GM12892 (cell line): Measurements from ENCODE around the gene GRIN2D.

ENCODE experiments used
- POLR2A ChIP-seq: IDR thresholded peaks from 2 replicates; pipeline ENCODE4 v1.6.1; 2011; ENCODE audit warnings: low read depth, low read length, control low read depth
- POLR2AphosphoS5 ChIP-seq: IDR thresholded peaks from 2 replicates; pipeline ENCODE4 v1.6.1; 2011; ENCODE audit warnings: low read depth, low read length, control low read depth

DNA sequence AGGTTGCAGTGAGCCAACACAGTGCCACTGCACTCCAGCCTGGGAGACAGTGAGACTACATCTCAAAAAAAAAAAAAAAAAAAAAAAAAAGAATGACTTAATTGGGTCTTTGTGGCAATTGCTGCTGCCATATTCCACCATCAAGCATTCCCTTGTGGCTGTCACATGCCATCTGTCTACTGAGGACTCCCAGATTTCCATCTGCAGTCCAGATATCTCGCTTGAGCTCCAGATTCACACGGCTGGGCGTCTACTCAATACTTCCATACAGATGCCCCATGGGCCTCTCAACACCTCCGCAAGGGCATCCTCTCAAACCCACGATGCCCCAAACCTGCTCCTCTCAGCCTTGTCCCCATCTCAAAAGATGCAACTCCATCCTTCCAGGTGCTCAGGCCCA is 42.6 kb upstream of the GRIN2D start:
- TF ChIP-seq POLR2A (no peak), POLR2AphosphoS5 (no peak)
